Neural progenitor cell (in vitro differentiated cells): ENCODE data around the gene ARHGAP26.
"Not testable (repeated sequence)": the region's sequence is repeated elsewhere in the genome, so short reads cannot be mapped to it uniquely, and the experiment has no call there.

Experiments used
- EZH2 ChIP-seq: fragments of 200-600 bp; sonication (generic); IDR thresholded peaks from 2 replicates; pipeline ENCODE4 v1.6.1; 2017; ENCODE audit warnings: antibody characterized with exemption, mild to moderate bottlenecking, moderate library complexity
- TF ChIP-seq, protein P1 (sequence below): fragments of 200-600 bp; sonication (generic); IDR thresholded peaks from 2 replicates; pipeline ENCODE4 v1.5.1; 2017; ENCODE audit warnings: antibody characterized with exemption, mild to moderate bottlenecking

DNA sequence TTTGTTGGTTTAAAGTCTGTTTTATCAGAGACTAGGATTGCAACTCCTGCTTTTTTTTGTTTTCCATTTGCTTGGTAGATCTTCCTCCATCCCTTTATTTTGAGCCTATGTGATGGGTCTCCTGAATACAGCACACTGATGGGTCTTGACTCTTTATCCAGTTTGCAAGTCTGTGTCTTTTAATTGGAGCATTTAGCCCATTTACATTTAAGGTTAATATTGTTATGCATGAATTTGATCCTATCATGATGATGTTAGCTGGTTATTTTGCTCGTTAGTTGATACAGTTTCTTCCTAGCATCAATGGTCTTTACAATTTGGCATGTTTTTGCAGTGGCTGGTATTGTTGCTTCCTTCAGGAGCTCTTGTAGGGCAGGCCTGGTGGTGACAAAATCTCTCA, 219.1 kb downstream of the ARHGAP26 start:
- TF ChIP-seq EZH2: not testable (repeated sequence)
- TF ChIP-seq, protein P1, sequence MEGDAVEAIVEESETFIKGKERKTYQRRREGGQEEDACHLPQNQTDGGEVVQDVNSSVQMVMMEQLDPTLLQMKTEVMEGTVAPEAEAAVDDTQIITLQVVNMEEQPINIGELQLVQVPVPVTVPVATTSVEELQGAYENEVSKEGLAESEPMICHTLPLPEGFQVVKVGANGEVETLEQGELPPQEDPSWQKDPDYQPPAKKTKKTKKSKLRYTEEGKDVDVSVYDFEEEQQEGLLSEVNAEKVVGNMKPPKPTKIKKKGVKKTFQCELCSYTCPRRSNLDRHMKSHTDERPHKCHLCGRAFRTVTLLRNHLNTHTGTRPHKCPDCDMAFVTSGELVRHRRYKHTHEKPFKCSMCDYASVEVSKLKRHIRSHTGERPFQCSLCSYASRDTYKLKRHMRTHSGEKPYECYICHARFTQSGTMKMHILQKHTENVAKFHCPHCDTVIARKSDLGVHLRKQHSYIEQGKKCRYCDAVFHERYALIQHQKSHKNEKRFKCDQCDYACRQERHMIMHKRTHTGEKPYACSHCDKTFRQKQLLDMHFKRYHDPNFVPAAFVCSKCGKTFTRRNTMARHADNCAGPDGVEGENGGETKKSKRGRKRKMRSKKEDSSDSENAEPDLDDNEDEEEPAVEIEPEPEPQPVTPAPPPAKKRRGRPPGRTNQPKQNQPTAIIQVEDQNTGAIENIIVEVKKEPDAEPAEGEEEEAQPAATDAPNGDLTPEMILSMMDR: not testable (repeated sequence)
